Ectodermal cell (in vitro differentiated cells): ENCODE results near the gene FARP1.

Experiments used
- H3K27ac ChIP-seq: 2 replicates; pipeline ENCODE4 v1.7.0; 2013; ENCODE audit warnings: mild to moderate bottlenecking, low read depth, low read length; ENCODE audit not compliant: insufficient read depth, poor library complexity, severe bottlenecking
- H3K27me3 ChIP-seq: 2 replicates; pipeline ENCODE4 v1.7.0; 2013; ENCODE audit warnings: mild to moderate bottlenecking, low read length; ENCODE audit not compliant: insufficient read depth, control insufficient read depth, poor library complexity, severe bottlenecking
- H3K36me3 ChIP-seq: one replicate; pipeline ENCODE4 v1.7.0; 2013; ENCODE audit warnings: low read length; ENCODE audit not compliant: control insufficient read depth, insufficient read depth
- H3K4me1 ChIP-seq: one replicate; pipeline ENCODE4 v1.7.0; 2013; ENCODE audit warnings: low read length; ENCODE audit not compliant: control insufficient read depth, insufficient read depth
- H3K4me3 ChIP-seq: 2 replicates; pipeline ENCODE4 v1.7.0; 2013; ENCODE audit warnings: low read depth, low read length, control low read depth; ENCODE audit not compliant: insufficient read depth
- H3K9me3 ChIP-seq: 2 replicates; pipeline ENCODE4 v1.7.0; 2013; ENCODE audit warnings: mild to moderate bottlenecking, low read length, moderate library complexity; ENCODE audit not compliant: control insufficient read depth
- WGBS, 2 experiments: methylation state at CpG; one replicate each; pipeline ENCODE4 v1.1.7; 2013; ENCODE audit warnings: missing lambda C conversion rate in 2 of 2; 5-methylcytosine and 5-hydroxymethylcytosine counted together

The FARP1 gene

GRCh38 chr13:98299966-98300350 lies 157.1 kb downstream of the FARP1 start:
- Histone ChIP-seq H3K9me3 (no peaks in the 10 kb centered on the region), H3K36me3 (no peaks in the 10 kb centered on the region), H3K27me3 (no peaks in the 10 kb centered on the region), H3K4me3 (no peak overlapping the region), H3K4me1 (peaks cover 17% of the 10 kb centered on the region), H3K27ac (no peak overlapping the region)
- WGBS, 2 experiments = 89 to 94% methylated on average over 7 of the region's 7 CpGs

- Histone ChIP-seq H3K4me3 (no peak overlapping the region), H3K27ac (no peak overlapping the region), H3K9me3 (no peaks in the 10 kb centered on the region), H3K36me3 (no peaks in the 10 kb centered on the region), H3K27me3 (no peaks in the 10 kb centered on the region), H3K4me1 (peaks cover 17% of the 10 kb centered on the region)
- 92 to 93% methylated on average over 7 of the region's 7 CpGs for WGBS, 2 experiments
Measured at GRCh38 chr13:98300956-98301641, 158.2 kb downstream of the FARP1 start.

DNA sequence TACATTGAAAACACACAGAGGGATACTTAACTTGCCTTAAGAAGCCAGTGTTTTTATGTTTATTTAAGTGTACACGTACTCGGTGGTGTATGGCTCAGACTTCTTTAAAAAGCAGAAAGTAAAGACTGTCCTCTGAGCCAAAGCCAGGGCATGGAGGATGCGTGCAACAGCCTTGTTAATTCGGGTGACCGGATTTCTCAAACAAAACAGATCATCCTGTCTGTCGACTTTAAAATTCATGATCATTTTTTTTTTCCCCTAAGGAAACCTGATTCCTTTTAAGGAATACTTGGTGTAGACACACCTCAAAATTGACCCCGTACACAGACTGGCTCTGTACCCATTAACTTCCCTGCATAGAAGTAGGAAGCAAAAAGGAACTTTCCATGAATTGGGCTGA lies 158.8 kb downstream of the FARP1 start:
- WGBS, 2 experiments = 90 to 93% methylated on average over 7 of the region's 7 CpGs
- Histone ChIP-seq H3K4me3 (no peak overlapping the region), H3K36me3 (no peaks in the 10 kb centered on the region), H3K9me3 (no peaks in the 10 kb centered on the region), H3K27ac (no peak overlapping the region), H3K27me3 (no peaks in the 10 kb centered on the region), H3K4me1 (peaks cover 17% of the 10 kb centered on the region)

GRCh38 chr13:98303858-98304257 lies 161.0 kb downstream of the FARP1 start:
- H3K4me1 ChIP-seq = peaks cover 13% of the 10 kb centered on the region
- no peak overlapping the region for H3K4me3 ChIP-seq
- WGBS, 2 experiments = 88 to 89% methylated on average over 6 of the region's 6 CpGs
- H3K27ac ChIP-seq = no peak overlapping the region
- no peaks in the 10 kb centered on the region for H3K36me3 ChIP-seq
- H3K27me3 ChIP-seq = no peaks in the 10 kb centered on the region
- no peaks in the 10 kb centered on the region for H3K9me3 ChIP-seq

GRCh38 chr13:98305670-98306069 lies 162.8 kb downstream of the FARP1 start:
- 83 to 88% methylated on average over 4 of the region's 4 CpGs for WGBS, 2 experiments
- no peaks in the 10 kb centered on the region for H3K9me3 ChIP-seq
- no peak overlapping the region for H3K4me3 ChIP-seq
- H3K36me3 ChIP-seq = no peaks in the 10 kb centered on the region
- peaks cover 6% of the 10 kb centered on the region for H3K4me1 ChIP-seq
- no peak overlapping the region for H3K27ac ChIP-seq
- H3K27me3 ChIP-seq = no peaks in the 10 kb centered on the region

GRCh38 chr13:98307463-98308085 lies 164.7 kb downstream of the FARP1 start:
- H3K4me3 ChIP-seq = no peak overlapping the region
- H3K4me1 ChIP-seq = peaks cover 13% of the 10 kb centered on the region
- H3K9me3 ChIP-seq = no peaks in the 10 kb centered on the region
- no peak overlapping the region for H3K27ac ChIP-seq
- H3K27me3 ChIP-seq = no peaks in the 10 kb centered on the region
- H3K36me3 ChIP-seq = no peaks in the 10 kb centered on the region
- WGBS, 2 experiments = 89 to 92% methylated on average over 14 to 16 of the region's 16 CpGs

DNA sequence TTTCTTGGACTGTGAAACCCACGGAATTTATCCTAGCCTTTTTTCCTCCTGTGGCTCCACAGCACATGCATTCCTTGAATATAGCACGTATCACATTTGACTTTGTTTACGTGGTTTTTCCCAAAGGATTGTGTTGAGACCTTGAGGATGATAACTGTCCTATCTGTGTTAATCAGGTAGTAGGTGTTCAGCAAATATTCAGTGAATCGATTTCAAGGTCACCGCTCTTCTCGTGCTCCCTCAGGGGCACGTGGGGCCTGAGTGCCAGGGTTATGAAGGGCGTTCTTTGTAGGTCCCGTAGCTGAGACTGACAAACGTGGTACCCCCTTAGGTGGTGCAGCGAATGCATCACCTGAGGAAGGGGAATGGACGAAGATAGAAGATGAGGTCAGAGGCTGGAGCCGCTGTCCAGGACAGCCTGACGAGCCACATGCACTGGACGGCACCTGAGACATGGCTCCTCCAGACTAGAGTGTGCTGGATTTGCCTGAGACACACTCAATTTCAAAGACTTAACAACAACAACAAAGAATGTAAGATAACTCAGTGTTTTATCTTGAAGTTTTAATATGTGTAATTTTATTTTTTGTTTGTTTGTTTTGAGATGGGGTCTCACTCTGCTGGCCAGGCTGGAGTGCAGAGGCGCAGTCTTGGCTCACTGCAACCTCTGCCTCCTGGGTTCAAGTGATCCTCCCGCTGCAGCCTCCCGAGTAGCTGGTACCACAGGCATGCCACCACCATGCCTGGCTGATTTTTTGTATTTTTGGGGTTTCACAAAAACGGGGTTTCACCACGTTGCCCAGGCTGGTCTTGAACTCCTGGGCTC lies 165.4 kb downstream of the FARP1 start:
- Histone ChIP-seq H3K27ac (no peak overlapping the region), H3K9me3 (no peaks in the 10 kb centered on the region)
- 89 to 90% methylated on average over 20 of the region's 20 CpGs for WGBS, 2 experiments

DNA sequence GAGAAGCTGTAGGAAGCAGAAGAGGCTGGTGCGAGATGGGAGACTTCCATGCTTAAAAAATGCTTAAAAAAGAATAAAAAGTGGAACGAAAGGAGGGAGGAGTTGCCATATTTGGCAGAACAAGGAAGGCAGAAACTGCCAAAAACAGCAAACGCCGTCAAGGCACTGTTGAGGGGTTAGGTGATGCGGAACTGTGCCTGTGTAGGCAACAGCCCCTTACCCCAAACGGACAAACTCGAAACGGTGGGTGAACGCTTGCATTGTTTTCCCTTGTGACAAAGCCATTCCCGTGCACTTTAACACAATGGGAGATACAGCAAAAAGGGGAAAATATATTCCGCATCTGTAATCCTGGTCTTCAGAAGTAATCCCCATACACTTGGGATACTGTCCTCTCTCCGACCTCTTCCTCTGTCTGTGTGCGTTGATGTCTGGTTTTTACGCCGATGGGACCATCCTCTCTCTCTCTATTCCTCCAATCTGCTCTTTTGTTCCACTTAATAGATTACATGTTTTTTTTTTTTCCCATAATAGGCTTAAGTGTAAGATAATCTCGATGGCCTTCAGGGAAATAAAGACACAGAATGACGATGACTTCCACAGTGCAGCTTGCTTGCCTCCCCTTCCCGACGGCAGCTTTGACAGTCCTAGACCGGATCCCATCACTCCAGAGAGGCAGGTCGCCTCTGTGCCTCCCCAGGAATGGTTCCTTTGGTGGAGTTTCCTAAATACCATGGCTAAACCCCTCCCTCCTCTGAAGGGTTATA lies 166.9 kb downstream of the FARP1 start:
- Histone ChIP-seq H3K4me3 (no peak overlapping the region), H3K36me3 (no peaks in the 10 kb centered on the region), H3K4me1 (peaks cover 13% of the 10 kb centered on the region), H3K9me3 (no peaks in the 10 kb centered on the region), H3K27me3 (no peaks in the 10 kb centered on the region), H3K27ac (no peak overlapping the region)
- 84 to 86% methylated on average over 21 of the region's 21 CpGs for WGBS, 2 experiments

More for the DNA sequence above, 165.4 kb downstream of the FARP1 start:
- Histone ChIP-seq H3K4me1 (peaks cover 13% of the 10 kb centered on the region), H3K27me3 (no peaks in the 10 kb centered on the region), H3K4me3 (no peak overlapping the region), H3K36me3 (no peaks in the 10 kb centered on the region)

- no peak overlapping the region for H3K4me3 ChIP-seq
- 89 to 93% methylated on average over 2 of the region's 2 CpGs for WGBS, 2 experiments
- no peak overlapping the region for H3K27ac ChIP-seq
- H3K4me1 ChIP-seq = peaks cover 22% of the 10 kb centered on the region
- no peaks in the 10 kb centered on the region for H3K27me3 ChIP-seq
- H3K9me3 ChIP-seq = no peaks in the 10 kb centered on the region
- H3K36me3 ChIP-seq = no peaks in the 10 kb centered on the region
Measured at GRCh38 chr13:98310485-98311199, 167.7 kb downstream of the FARP1 start.
